ENCODE results near the gene SEC63.

- TF ChIP-seq POLR2A (IDR thresholded peaks at IDR 0.05), result peak; percentile 57
- peak in 2 of 3 donors; percentile 56 to 73 for TF ChIP-seq POLR2AphosphoS5 (IDR thresholded peaks at IDR 0.05)
These were observed 44.6 kb upstream of the SEC63 start for GRCh38 chr6:108002365-108003221.
